Endothelial cell of hepatic sinusoid (primary cell): ENCODE results near the gene DDN.

ENCODE experiments used
- in situ Hi-C: cut with HindIII; loops from 2 replicates; pipeline ENCODE4 v1.10.0; 2017; ENCODE audit warnings: low sequenced_read_pairs

The DDN gene

GRCh38 chr12:48999371-49000131 lies at the start of gene DDN:
DDN (minus strand) TSS chr12:48999375; CDS start chr12:48999287, 88 bp downstream.
- in situ Hi-C loops, result loop anchor here (5.0 kb wide), 1 partner anchor 32 kb away; no protein-coding TSS in a partner anchor

DNA sequence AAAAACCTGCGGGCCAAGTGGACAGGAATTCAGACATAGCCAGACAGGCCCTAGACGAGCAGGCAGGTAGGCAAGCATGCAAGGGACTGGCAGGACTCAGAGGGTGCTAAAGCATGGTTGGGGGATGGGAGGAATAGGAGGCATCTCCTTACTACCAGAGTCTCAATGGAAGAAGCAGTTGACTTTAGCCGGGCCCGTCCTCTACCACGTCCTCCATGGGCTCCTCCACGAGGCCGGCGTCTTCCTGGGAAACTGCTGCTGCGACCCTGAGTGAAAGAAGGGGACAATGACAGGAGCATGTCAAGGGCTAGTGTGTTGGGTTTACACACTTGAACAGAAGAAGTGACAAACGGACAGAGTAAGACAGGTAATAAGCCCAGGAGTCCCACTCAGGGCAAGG lies 49.8 kb upstream of the DDN start:
- in situ Hi-C loops, result loop anchor here (10.0 kb wide), 1 partner anchor 64 kb away; no protein-coding TSS in a partner anchor

DNA sequence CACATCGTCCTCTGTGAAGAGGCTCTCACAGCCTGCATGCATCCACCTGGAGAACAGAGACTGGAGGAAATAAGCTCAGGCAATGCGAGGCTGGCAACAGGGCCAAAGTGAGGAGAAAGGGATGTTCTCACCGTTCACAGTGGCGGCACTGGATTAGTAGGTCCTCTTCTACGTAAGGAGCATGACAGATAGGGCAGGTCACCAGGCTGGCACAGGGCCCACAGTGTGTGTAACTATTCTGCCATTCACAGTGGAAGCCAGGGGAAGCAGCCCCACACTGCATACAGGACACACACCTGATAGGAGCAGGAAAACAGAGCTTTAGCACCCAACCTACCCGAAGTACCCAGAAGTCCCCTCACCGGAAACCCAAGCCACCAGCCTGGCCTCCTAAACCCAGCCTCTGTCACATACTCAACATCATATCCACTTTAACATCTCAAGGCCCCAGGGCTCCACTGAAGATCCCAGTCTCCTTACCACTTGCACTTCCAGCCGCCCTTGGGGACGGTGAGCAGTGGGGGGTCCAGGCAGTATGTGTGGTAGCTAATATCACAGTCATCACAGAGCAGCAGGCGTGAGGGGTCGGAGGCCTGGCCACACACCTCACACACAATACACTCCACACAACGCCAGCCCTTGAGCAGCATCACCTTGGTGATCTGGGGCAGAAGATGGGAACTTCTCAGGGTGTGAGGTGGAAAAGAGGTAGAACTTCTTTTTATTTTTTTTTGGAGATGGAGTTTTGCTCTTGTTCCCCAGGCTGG lies 47.1 kb upstream of the DDN start:
- in situ Hi-C loops, result loop anchor here (10.0 kb wide), 1 partner anchor 62 kb away; no protein-coding TSS in a partner anchor

GRCh38 chr12:49044660-49045059 lies 45.5 kb upstream of the DDN start:
- in situ Hi-C loops, result loop anchor here (10.0 kb wide), 1 partner anchor 60 kb away; no protein-coding TSS in a partner anchor

DNA sequence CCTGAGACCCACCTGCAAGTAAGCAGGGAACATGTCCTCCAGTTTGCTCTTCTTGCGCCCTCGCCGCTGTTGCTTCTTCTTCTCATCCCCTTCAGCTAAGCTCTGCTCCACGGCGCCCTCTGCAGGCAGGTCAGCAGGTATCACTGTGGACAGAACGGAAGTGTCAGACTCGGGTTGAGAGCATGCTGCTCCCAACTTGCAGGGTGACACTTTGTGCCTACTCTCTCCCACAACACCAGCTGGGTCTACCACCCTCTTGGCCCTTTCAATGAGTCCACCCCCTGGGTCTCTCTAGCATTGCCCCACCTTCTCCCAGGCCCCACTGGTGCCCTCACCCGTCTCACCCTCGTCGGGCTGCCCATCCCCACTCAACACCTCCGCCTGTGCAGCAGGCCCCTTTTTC lies 44.7 kb upstream of the DDN start:
- in situ Hi-C loops, result loop anchor here (10.0 kb wide), 1 partner anchor 59 kb away; no protein-coding TSS in a partner anchor

- in situ Hi-C loops, result loop anchor here (10.0 kb wide), 1 partner anchor 58 kb away; no protein-coding TSS in a partner anchor
Observed at GRCh38 chr12:49043241-49043640, 44.1 kb upstream of the DDN start.

- in situ Hi-C loops, result loop anchor here (10.0 kb wide), 1 partner anchor 57 kb away; no protein-coding TSS in a partner anchor
Observed at GRCh38 chr12:49041881-49042484, 42.8 kb upstream of the DDN start.

- in situ Hi-C loops, result loop anchor here (10.0 kb wide), 1 partner anchor 56 kb away; no protein-coding TSS in a partner anchor
Observed at GRCh38 chr12:49041036-49041880, 42.1 kb upstream of the DDN start.

DNA sequence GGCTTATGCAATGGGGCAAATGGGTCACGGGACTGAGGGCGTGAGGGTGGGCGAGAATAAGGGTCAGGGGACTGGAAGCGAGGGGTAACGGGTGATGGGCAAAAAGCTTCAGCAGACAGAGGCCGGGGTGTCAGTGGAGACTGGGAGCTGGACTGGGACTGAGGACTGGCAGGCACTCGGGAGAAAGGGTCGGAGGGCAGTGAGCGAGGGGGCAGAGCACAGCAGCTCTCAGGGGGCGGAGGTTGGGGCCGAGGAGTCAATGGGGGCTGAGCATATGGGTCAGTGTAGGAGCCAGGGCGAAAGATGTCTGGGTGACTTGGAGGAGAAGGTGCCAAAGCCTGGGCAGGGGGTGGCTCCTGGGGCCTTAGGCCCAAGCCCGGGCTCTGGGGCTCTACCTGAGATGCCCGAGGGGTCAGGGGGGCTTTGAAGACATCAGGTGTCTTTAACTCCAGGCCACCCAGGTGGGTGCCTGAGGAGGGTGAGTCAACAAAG lies 41.2 kb upstream of the DDN start:
- in situ Hi-C loops, result loop anchor here (10.0 kb wide), 1 partner anchor 56 kb away; no protein-coding TSS in a partner anchor

DNA sequence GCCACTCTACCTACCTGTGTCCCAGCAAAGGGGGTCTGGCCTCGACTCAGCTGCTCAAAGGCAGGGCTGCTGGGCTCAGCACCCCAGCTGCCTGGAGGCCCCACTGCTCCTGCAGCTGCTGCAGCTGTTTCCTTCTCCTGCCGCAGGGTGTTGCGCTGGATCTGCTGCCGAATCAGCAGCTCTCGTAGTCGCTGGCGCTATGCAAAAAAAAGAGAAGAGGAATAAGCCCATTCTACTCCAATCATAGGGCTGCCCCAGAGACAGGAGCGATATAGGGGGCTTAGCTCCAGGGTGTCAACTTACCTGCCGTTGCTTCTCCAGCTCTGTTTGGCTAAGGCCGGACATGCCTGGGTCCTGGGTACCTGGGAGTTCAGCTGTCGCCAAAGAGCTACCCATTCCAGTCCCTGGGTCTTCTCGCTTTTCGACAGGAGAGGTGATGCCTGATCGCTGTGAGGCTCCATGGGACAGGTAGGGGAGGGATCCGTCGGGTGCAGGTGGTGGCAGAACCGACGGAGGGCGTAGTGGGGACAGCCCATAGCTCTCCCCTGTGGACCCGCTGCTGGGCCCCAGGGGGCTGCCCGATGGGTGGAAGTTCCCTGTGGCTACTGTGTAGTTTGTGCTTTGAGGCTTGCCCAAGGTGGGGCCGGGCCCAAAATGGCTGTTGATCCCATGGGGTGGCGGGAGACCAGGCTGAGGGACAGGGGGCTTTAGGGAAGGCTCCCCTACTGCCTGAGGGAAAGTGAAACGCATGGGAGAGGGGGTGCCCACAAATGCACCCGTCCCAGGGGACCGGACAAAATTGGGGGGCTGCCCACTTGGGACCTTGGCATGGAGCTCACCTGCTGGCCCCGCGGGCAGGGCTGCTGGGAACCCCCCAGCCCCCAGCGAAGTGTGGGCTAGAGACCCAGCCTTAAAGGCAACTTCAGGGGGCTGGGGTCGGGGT lies 40.5 kb upstream of the DDN start:
- in situ Hi-C loops, result loop anchor here (10.0 kb wide), 1 partner anchor 55 kb away; no protein-coding TSS in a partner anchor

- in situ Hi-C loops, result no loop called here
Observed at GRCh38 chr12:49038291-49038955, 39.2 kb upstream of the DDN start.

- in situ Hi-C loops, result no loop called here
Observed at GRCh38 chr12:49037947-49038237, 38.7 kb upstream of the DDN start.

- in situ Hi-C loops, result no loop called here
Observed at GRCh38 chr12:49037111-49037946, 38.2 kb upstream of the DDN start.

DNA sequence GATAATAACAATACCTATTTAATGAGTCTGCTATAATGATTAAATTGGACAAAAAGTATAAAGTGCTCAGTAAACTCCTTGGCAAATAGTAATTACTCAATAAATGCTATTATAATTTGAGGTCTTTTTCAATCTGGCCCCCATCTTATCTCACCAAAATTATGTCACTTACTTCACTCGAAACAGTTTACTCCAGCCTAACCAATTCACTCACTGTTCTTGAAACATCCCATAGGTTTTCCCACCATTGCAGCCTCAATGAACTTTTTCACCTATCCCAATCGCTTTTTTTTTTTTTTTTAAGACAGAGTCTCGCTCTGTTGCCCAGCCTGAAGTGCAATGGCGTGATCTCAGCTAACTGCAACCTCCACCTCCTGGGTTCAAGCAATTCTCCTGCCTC lies 36.9 kb upstream of the DDN start:
- in situ Hi-C loops, result no loop called here

- in situ Hi-C loops, result no loop called here
Observed at GRCh38 chr12:49034286-49034622, 35.1 kb upstream of the DDN start.

- in situ Hi-C loops, result no loop called here
Observed at GRCh38 chr12:49033611-49034285, 34.6 kb upstream of the DDN start.
